Stimulated activated CD8-positive, alpha-beta memory T cell treated with anti-CD3 and anti-CD28 coated beads, Interleukin-4, amount 100 ng/mL, for 4 hours (primary cell): Measurements from ENCODE around the gene SLC2A10.

ENCODE experiments used
- DNase-seq, 2 donors: peaks; one replicate each; pipeline ENCODE4 v3.0.0-alpha.2; 2020; ENCODE audit warnings: low read depth in 2 of 2, low spot score in 1 of 2

The SLC2A10 gene

GRCh38 chr20:46702447-46703203 is 6.8 kb upstream of the SLC2A10 start:
- DNase-seq = no peak

GRCh38 chr20:46703435-46703834 is 6.0 kb upstream of the SLC2A10 start:
- DNase-seq = no peak

DNA sequence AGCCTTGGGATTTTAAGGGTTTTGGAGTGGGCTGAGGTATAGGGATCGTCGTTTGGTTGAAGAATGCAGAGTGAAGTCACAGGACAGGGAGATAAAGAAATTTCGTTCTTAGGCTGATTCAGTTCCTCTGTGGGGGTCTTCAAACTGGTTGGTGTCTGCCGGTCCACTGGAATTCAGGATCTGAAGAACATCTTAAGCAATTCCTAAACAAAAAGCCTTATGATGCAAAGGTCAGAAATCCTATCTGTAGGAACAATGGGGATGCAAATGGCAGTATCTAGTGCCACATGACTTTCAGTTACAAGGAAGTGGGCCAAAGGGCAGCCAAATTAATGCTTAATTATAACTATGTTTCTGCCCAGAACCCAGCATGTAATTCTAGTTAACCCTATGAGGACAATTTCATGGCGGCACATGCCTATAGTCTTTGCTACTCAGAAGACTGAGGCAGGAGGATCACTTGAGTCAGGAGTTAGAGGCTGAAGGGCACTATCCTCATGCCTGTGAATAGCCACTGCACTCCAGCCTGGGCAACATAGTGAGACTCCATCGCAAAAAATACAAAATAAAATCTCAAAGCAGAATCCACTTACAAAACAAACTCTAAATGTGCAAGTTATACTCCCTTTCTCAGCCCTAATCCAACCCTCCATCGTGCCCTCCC is 4.6 kb upstream of the SLC2A10 start:
- no peak for DNase-seq

GRCh38 chr20:46705378-46705729 is 4.1 kb upstream of the SLC2A10 start:
- no peak for DNase-seq

GRCh38 chr20:46706242-46706641 is 3.2 kb upstream of the SLC2A10 start:
- DNase-seq = no peak

DNA sequence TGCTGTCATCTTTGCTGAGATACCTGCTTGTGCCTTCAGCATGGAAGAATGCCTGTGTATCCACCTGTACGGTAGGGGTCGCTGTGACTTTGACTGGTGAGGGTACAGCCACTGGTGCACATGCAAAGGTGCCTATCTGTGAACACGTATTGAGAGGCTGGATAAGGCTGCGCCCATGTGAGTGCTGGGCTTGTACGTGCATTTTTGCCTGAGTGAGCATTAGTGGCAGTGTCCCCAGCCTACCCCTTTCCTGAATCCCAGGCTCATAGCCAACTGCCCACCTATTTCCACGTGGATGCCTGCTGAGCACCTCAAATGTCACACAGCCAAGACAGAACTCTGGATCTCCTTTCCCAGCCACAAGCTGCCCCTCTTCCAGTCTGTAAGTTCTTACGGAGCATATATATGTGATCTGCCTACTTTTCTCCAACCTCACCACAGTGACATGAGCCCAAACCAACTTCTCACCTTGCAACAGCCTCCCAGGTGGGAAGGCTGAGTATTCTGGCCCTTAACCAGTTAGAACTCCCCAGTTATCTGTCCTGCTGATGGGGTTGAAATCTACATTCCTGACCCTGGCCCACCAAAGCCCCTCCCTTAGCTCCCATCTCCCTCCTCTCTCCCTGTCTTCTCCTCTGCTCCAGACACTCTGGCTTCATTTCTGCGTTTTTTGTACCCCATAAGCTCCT is 1.1 kb upstream of the SLC2A10 start:
- no peak for DNase-seq

GRCh38 chr20:46709055-46709458 is 392 bp upstream of the SLC2A10 start:
- no peak for DNase-seq

DNA sequence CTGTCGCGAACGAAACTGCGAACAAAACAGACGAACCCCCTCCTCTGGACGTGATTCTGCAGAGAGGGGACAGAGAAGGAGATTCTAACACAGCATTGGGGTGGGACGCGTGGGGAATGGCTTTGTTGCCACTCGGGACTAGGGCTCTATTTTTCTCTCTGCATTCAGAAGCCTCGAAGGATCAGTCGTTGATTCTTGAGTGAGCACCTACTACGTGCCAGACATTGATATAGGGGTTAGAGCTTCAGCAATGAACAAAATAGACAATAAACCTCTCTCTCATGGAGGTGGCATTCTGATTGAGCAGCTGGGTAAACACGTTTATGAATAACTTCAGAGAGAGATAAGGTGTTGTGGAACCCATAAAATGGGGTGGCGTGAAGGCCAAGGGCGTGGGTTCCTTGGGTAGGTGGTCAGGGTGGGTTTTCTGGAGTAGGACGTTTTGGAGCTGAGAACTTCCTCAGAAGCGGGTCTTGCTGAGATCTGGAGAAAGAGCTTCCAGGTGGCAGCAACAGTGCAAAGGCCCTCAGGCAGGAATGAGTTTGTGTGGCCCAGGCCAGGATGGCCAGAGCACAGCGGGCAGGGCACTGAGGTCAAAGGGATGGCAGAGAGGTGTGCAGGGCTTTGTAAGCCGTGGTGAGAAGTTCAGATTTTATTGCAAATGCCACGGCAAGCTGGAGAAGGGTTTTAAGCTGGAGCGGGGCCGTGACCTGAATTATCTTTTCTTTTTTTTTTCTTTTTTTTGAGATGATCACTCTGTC is 884 bp downstream of the SLC2A10 start:
- DNase-seq = no peak

GRCh38 chr20:46712056-46712636 is 2.7 kb downstream of the SLC2A10 start:
- no peak for DNase-seq

DNA sequence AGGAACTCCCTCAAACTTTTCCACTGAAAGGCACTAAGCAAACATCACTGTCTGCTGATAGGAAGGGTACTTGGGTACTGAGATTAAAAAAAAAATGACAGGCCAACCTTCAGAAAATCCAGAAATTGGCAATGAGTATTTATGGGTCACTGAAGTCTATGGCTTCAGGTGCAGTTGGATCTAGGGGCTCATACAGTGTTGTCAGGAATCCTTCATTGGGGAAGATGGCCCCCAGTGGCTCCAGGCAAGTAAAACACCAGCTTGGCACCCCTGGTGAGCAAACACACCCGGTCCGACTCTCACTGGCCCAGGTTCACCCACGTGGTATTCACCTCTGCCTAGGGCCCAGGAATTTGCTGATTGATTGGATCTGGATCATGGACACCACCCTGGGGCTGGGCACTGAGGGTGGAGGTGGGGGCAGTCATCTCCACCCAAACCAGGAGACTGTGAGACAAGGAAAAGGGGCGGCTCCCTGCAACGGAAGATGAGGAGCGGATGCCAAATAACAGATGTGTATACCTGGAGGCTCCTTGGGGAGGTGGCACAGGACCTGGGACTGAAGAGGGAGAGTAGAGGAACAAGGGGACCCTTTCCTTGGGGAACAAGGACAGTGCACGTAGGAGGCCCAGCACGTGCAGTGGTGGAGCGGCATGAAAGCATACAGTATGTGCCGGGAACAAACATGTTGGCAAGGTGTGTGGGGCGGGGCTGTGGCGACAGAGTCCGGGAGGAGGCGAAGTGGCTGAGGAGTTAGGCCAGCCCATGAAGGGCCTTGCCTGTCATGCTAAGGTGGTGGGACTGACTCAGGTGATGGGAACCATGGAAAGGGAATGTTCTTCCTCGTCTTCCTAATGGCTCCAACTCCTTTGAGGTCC is 4.7 kb downstream of the SLC2A10 start:
- DNase-seq = no peak

DNA sequence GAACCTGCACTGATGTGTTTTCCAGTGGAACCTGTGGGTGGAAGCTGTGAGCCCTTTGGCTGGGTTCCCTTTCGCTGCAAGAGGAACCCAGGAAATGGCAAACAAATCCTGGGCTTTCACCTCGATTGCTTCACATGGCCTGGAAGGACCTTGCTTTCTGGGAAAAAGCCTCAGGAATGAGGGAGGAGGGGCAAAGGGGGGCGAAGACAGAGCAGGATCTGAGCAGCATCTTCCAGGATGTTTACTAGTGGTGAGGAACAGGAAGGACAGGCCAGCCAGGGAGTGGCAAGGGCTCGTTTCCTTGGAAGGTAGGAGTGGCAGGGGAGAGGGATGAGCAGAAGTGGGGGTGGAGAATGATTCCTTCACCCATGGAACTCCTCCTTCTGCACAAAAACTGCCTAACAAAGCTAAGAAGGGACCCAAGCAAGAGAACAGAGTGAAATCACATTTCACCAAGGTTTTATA is 5.9 kb downstream of the SLC2A10 start:
- no peak for DNase-seq

GRCh38 chr20:46717818-46718541 is 8.5 kb downstream of the SLC2A10 start:
- DNase-seq = no peak

DNA sequence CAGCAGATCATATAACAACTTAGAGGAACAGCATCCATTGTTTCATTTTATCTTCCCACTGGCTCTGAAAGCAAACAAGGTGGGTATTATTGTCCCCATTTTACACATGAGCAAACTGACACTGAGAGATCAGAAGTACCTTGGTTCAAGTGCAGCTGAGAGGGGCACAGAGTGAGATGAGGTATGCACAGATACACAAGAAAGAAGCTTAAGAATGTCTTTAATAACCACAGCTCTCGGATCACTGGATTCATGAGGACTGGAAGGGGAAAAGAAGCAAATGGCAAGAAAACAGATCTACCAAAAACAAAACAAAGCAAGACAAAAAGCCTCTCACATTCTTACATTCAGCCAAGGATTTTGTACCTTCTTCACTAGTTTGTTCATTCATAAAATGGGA is 10.6 kb downstream of the SLC2A10 start:
- no peak for DNase-seq

DNA sequence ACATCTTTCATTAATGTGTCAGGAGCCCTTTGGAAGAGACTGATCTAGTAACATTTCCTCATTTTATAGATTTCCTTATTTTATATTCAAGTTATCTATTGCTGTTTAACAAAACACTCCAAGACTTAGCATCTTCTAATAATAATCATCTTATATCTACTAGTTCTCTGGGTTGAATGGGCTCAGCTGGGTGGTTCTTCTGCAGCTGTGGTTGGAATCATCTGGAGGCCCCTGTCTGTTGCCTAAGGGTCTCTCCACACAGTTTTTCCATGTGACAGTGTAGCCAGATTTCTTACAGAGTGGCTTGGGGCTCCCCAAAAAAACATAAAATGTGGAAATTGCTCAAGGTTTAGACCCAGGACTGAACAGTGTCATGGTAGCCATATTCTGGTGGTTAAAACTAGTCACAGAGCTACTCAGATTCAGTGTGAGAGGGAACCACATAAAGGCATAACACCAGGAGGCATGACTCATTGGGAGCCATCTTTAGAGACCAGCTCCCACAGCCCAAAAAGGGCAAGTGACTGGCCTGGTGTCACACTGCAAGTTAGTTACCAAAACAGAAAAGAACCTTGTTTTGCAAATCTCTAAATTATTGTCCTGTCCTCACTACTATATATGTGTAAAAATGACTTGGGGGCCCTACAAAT is 11.5 kb downstream of the SLC2A10 start:
- DNase-seq = no peak

DNA sequence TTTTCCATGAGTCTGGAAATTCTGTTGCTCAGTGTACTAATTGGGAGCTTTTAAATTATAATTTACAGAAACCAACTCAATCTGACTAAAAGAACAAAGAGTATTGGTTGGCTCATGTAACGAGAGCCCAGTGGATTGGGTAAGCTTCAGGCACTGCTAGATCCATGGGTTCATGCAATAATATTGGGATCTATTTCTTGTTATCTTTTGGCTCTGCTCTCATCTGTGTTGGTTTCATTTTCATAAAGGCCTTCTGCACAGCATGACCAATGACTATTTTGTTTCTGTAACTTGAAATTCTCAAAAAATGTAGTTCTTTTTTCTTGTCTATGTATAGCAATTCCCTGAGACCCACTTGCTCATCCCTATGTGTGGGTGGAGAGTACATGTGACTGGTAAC is 12.0 kb downstream of the SLC2A10 start:
- DNase-seq = no peak

DNA sequence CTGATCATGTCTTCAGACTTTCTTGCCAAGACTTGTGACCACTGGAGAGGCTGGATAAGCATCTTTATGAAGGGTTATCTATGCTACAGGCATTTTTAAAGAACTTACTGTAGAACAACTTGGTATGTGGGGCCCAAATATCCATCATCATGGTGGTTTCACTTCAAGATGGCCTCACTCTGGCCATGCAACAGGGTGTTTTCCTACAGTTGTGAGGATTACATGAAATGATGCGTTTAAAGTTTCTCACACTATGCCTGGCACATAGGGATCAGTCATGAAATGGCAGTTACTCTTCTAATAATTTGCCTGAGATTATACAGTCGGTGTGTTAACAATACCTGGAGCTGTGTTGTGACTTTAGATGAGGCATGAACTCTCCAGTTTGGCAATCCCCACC is 13.0 kb downstream of the SLC2A10 start:
- DNase-seq = no peak

- no peak for DNase-seq
Observed at GRCh38 chr20:46723039-46723438, 13.6 kb downstream of the SLC2A10 start.

- no peak for DNase-seq
Observed at GRCh38 chr20:46724343-46724959, 15.0 kb downstream of the SLC2A10 start.
